DOHH2 (cell line): Measurements from ENCODE around the gene TMEM107.
A peak's percentile ranks its signal among the peaks of the same experiment; 100 is the strongest.

Experiments
- H3F3A ChIP-seq: fragments of 200-600 bp; sonication (generic), shearing (Covaris generic); 2 replicates; pipeline ENCODE4 v1.6.0; 2016; ENCODE audit warnings: antibody characterized with exemption, mild to moderate bottlenecking; ENCODE audit not compliant: control insufficient read depth, insufficient read depth
- H3K27ac ChIP-seq: fragments of 200-600 bp; sonication (generic); 2 replicates; pipeline ENCODE4 v1.5.1; 2014; ENCODE audit warnings: low read depth, mild to moderate bottlenecking, low read length, moderate library complexity
- H3K27me3 ChIP-seq: fragments of 200-600 bp; sonication (generic); 2 replicates; pipeline ENCODE4 v1.6.1; 2014; ENCODE audit warnings: mild to moderate bottlenecking, low read length, mixed read lengths; ENCODE audit not compliant: control insufficient read depth
- H3K36me3 ChIP-seq: fragments of 200-600 bp; sonication (generic); 2 replicates; pipeline ENCODE4 v1.6.1; 2014; ENCODE audit warnings: mild to moderate bottlenecking, low read length, moderate library complexity, mixed read lengths; ENCODE audit not compliant: control insufficient read depth
- H3K4me1 ChIP-seq: fragments of 200-600 bp; sonication (generic); 2 replicates; pipeline ENCODE4 v1.6.1; 2014; ENCODE audit warnings: mild to moderate bottlenecking, low read length, mixed read lengths; ENCODE audit not compliant: control insufficient read depth
- H3K4me2 ChIP-seq: fragments of 200-600 bp; sonication (generic); 2 replicates; pipeline ENCODE4 v1.6.0; 2014; ENCODE audit warnings: mild to moderate bottlenecking, low read length, moderate library complexity
- H3K4me3 ChIP-seq: fragments of 200-600 bp; sonication (generic); 2 replicates; pipeline ENCODE4 v1.5.1; 2014; ENCODE audit warnings: mild to moderate bottlenecking, low read length, mixed read lengths
- H3K79me2 ChIP-seq: fragments of 200-600 bp; sonication (generic); 2 replicates; pipeline ENCODE4 v1.6.1; 2014; ENCODE audit warnings: mild to moderate bottlenecking, low read length, mixed read lengths; ENCODE audit not compliant: control insufficient read depth
- H3K9me2 ChIP-seq: fragments of 200-600 bp; sonication (generic); replicated peaks from 2 replicates; pipeline ENCODE4 v1.6.1; 2014; ENCODE audit warnings: mild to moderate bottlenecking, low read length, mixed read lengths; ENCODE audit not compliant: control insufficient read depth
- H3K9me3 ChIP-seq: fragments of 200-600 bp; sonication (generic); 2 replicates; pipeline ENCODE4 v1.6.1; 2014; ENCODE audit warnings: antibody characterized with exemption, low read length, mixed read lengths; ENCODE audit not compliant: control insufficient read depth, insufficient read depth
- H4K20me1 ChIP-seq: fragments of 200-600 bp; sonication (generic); 2 replicates; pipeline ENCODE4 v1.6.0; 2014; ENCODE audit warnings: low read depth, mild to moderate bottlenecking, antibody characterized with exemption, low read length, moderate library complexity; ENCODE audit not compliant: control insufficient read depth, insufficient read depth
- CTCF ChIP-seq: fragments of 200-600 bp; sonication (generic); IDR thresholded peaks from one replicate; pipeline ENCODE4 v1.5.1; 2014; ENCODE audit warnings: antibody characterized with exemption, mild to moderate bottlenecking, low read depth, low read length; ENCODE audit not compliant: poor library complexity, severe bottlenecking
- EZH2phosphoT487 ChIP-seq: fragments of 200-600 bp; sonication (generic); IDR thresholded peaks from 2 replicates; pipeline ENCODE4 v1.6.1; 2017; ENCODE audit warnings: borderline replicate concordance, mild to moderate bottlenecking, antibody characterized with exemption, low read length, moderate library complexity, mixed read lengths

The TMEM107 gene

GRCh38 chr17:8222630-8223355 is 46.6 kb upstream of the TMEM107 start:
- Histone ChIP-seq H3K4me2 (peak overlapping the region; percentile 98), H3F3A (peaks cover 38% of the 10 kb centered on the region), H3K9me3 (no peaks in the 10 kb centered on the region), H3K4me1 (peaks cover 50% of the 10 kb centered on the region), H3K4me3 (peak overlapping the region; percentile 99), H3K27me3 (no peaks in the 10 kb centered on the region), H4K20me1 (no peaks in the 10 kb centered on the region), H3K27ac (peak overlapping the region; percentile 88), H3K36me3 (peaks cover 16% of the 10 kb centered on the region), H3K9me2 (no peaks in the 10 kb centered on the region), H3K79me2 (no peaks in the 10 kb centered on the region)
- TF ChIP-seq CTCF (no peak), EZH2phosphoT487 (no peak)

GRCh38 chr17:8222380-8222629 is 46.1 kb upstream of the TMEM107 start:
- peak overlapping the region; percentile 98 for H3K4me2 ChIP-seq

GRCh38 chr17:8221663-8222379 is 45.6 kb upstream of the TMEM107 start:
- peaks cover 36% of the 10 kb centered on the region for H3F3A ChIP-seq

More at GRCh38 chr17:8222380-8222629, 46.1 kb upstream of the TMEM107 start:
- Histone ChIP-seq H3K27me3 (no peaks in the 10 kb centered on the region), H3K36me3 (peaks cover 11% of the 10 kb centered on the region), H4K20me1 (no peaks in the 10 kb centered on the region), H3K27ac (peak overlapping the region; percentile 88), H3K9me2 (no peaks in the 10 kb centered on the region), H3K9me3 (no peaks in the 10 kb centered on the region), H3K79me2 (no peaks in the 10 kb centered on the region), H3K4me3 (peak overlapping the region; percentile 99), H3K4me1 (peaks cover 45% of the 10 kb centered on the region), H3F3A (peaks cover 38% of the 10 kb centered on the region)
- TF ChIP-seq EZH2phosphoT487 (no peak), CTCF (no peak)

More at GRCh38 chr17:8221663-8222379, 45.6 kb upstream of the TMEM107 start:
- Histone ChIP-seq H3K4me2 (peak overlapping the region; percentile 98), H3K9me3 (no peaks in the 10 kb centered on the region), H3K4me1 (peaks cover 41% of the 10 kb centered on the region), H3K9me2 (no peaks in the 10 kb centered on the region), H4K20me1 (no peaks in the 10 kb centered on the region), H3K36me3 (peaks cover 6% of the 10 kb centered on the region), H3K4me3 (peak overlapping the region; percentile 99), H3K79me2 (no peaks in the 10 kb centered on the region), H3K27me3 (no peaks in the 10 kb centered on the region), H3K27ac (peak overlapping the region; percentile 88)
- TF ChIP-seq CTCF = no peak
- TF ChIP-seq EZH2phosphoT487 = no peak
